ENCODE data around the gene CD96. TPM values are rescaled to one million over a fixed set of nuclear protein-coding genes. Genes with fewer than 3 reads are reported as not detected.

Gene CD96
- total and polyA plus RNA-seq, 7 donors: 0.01 to 0.59 (median 0.20) TPM; not detected in 1

DNA sequence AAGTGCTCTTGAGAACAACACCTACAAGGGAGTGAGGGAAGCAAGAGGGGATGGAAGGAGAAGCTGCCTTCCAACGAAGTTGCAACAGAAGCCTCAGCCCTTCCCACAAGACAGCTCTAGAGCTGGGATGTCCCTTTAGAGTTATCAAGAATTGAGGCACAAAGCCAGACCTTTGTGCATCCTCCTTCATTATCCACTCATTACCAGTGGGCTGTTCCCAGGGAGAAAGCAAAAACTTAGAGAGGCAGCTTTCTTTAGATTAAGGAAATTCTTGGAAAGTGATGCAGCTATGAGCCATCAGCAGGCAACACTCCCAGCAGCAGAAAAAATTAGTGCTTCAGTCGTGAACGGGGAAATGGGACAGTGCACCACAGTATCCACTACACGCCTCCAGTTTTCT, 10.6 kb upstream of the CD96 start:
- Histone ChIP-seq H3K4me3 (no peak overlapping the region), H3K9me3 (no peaks in the 10 kb centered on the region), H3K27me3 (ENCODE audit: insufficient read depth in 3 of 3, low read length in 2 of 3) (no peaks in the 10 kb centered on the region), H3K4me1 (no peaks in the 10 kb centered on the region), H3K27ac (no peak overlapping the region), H3K36me3 (ENCODE audit: insufficient read depth in 1 of 2, low read depth in 1 of 2) (no peaks in the 10 kb centered on the region)
- no peak for ATAC-seq
- intact Hi-C loops (cut with DNase I): no loop called here
- WGBS, 3 donors: 69 to 81% (median 73%) methylated on average over 4 of the region's 4 CpGs
- DNase-seq: no peak
- TF ChIP-seq, protein P1, sequence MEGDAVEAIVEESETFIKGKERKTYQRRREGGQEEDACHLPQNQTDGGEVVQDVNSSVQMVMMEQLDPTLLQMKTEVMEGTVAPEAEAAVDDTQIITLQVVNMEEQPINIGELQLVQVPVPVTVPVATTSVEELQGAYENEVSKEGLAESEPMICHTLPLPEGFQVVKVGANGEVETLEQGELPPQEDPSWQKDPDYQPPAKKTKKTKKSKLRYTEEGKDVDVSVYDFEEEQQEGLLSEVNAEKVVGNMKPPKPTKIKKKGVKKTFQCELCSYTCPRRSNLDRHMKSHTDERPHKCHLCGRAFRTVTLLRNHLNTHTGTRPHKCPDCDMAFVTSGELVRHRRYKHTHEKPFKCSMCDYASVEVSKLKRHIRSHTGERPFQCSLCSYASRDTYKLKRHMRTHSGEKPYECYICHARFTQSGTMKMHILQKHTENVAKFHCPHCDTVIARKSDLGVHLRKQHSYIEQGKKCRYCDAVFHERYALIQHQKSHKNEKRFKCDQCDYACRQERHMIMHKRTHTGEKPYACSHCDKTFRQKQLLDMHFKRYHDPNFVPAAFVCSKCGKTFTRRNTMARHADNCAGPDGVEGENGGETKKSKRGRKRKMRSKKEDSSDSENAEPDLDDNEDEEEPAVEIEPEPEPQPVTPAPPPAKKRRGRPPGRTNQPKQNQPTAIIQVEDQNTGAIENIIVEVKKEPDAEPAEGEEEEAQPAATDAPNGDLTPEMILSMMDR (IDR thresholded peaks at IDR 0.05): no peak

DNA sequence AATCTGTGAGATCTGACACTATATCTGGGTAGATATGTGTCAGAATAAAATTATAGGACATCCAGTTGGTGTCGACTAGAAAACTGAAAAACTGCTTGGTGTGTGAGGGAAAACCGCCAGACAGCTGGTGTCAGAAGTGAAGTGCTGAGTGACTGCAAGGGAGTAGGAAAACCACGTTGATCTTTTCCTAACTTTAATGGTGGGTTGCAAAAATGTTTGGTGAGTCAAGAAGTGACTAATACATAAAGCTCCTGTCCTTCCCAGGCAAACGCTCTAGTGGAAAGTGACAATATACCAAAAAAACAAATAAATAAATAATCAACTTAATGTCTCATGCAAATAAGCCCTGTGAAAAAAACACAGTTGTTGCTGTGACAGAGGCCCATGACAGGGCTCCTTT, 7.3 kb upstream of the CD96 start:
- Histone ChIP-seq H3K27ac (no peak overlapping the region), H3K27me3 (ENCODE audit: insufficient read depth in 3 of 3, low read length in 2 of 3) (no peaks in the 10 kb centered on the region), H3K9me3 (no peaks in the 10 kb centered on the region), H3K4me3 (no peak overlapping the region), H3K4me1 (no peaks in the 10 kb centered on the region), H3K36me3 (ENCODE audit: insufficient read depth in 1 of 2, low read depth in 1 of 2) (no peaks in the 10 kb centered on the region)
- DNase-seq: no peak
- intact Hi-C loops (cut with DNase I): no loop called here
- WGBS, 3 donors: 45 to 51% (median 48%) methylated on average over 4 of the region's 4 CpGs
- TF ChIP-seq, protein P1 (IDR thresholded peaks at IDR 0.05): no peak
- no peak for ATAC-seq

DNA sequence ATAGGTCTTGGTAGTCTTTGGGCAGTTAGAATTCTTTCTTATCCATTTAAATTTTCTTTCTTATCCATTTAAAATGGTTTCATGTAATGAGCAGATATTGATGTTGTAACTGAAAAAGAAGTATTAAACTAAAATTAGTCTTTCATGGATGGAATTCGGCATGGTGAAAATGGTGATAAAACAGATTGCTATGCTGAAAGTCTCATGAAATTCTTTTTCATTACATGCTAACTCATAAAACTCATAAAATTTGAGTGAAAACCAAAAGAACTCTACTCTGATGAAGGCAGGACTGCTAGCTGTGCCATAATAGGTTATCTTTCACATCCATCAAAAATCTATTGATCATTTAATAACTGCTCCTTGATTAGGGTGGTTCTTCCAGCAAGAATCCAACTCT, 3.9 kb upstream of the CD96 start:
- H3K27me3 ChIP-seq (ENCODE audit: insufficient read depth in 3 of 3, low read length in 2 of 3): no peaks in the 10 kb centered on the region
- 50 to 67% (median 55%) methylated on average over 1 of the region's 1 CpG for WGBS, 3 donors

DNA sequence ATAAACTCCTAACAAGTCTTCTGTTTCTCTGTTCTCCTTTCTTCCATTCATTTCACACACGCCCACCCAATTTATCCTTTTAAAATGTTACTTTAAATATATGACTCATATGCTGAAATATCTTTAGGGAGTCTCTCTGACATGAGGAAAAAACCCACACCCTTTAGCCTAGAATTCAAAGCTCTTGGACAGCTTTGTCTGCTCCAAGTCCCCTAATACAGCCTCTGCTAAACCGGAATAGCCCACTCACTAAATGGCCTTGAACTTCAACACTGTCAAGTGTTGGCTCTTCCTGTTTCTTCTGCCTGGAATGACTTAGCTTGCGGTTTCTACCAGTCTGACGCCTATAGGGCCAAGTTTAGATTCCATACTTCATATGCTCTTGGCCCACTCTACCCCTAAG, 3.3 kb upstream of the CD96 start:
- Histone ChIP-seq H3K27me3 (ENCODE audit: insufficient read depth in 3 of 3, low read length in 2 of 3) (no peaks in the 10 kb centered on the region), H3K36me3 (ENCODE audit: insufficient read depth in 1 of 2, low read depth in 1 of 2) (no peaks in the 10 kb centered on the region), H3K9me3 (no peaks in the 10 kb centered on the region), H3K4me3 (no peak overlapping the region), H3K4me1 (no peaks in the 10 kb centered on the region), H3K27ac (no peak overlapping the region)
- no peak for DNase-seq
- intact Hi-C loops (cut with DNase I): no loop called here
- no peak for ATAC-seq
- WGBS, 3 donors: 46 to 64% (median 47%) methylated on average over 4 of the region's 4 CpGs
- TF ChIP-seq, protein P1 (IDR thresholded peaks at IDR 0.05): no peak

More for the DNA sequence above, 3.9 kb upstream of the CD96 start:
- Histone ChIP-seq H3K4me3 (no peak overlapping the region), H3K36me3 (ENCODE audit: insufficient read depth in 1 of 2, low read depth in 1 of 2) (no peaks in the 10 kb centered on the region), H3K4me1 (no peaks in the 10 kb centered on the region), H3K9me3 (no peaks in the 10 kb centered on the region), H3K27ac (no peak overlapping the region)
- intact Hi-C loops (cut with DNase I): no loop called here
- DNase-seq: no peak
- TF ChIP-seq, protein P1 (IDR thresholded peaks at IDR 0.05): no peak
- no peak for ATAC-seq

Data from psoas muscle (tissue), 8 donors.